HG03354 (cell line): ENCODE measurements around the gene PROM1.

Source experiments
- ATAC-seq: cut with Tn5 transposase; IDR thresholded peaks from one replicate; pipeline ENCODE4 v1.9.1; 2021; ENCODE audit warnings: mild to moderate bottlenecking; ENCODE audit not compliant: unreplicated experiment, poor library complexity, severe bottlenecking

PROM1 gene

GRCh38 chr4:16072168-16072567 is 11.7 kb downstream of the PROM1 start:
- ATAC-seq: no peak

- ATAC-seq: no peak
These were observed 13.6 kb downstream of the PROM1 start for GRCh38 chr4:16070203-16070602.

DNA sequence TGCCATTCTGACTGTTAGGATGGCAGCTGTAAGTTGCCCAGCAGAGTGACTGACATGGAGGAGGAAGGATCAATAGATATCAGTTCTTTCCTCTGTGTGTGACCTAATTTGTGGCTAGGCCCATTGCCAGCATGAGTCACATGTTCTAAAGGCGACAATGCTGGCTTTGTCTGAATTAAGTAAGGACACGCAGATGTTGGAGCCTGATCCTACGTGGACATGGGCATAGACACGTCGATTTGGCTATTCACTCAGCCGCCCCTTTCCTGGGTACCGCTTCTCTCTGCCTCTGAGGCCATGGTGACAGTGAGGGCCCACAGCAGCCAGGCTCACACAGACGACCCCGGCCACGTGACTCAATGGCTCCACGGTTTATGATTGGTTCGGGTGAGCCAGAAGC is 16.3 kb downstream of the PROM1 start:
- no peak for ATAC-seq

GRCh38 chr4:16066586-16067128 is 17.2 kb downstream of the PROM1 start:
- no peak for ATAC-seq

DNA sequence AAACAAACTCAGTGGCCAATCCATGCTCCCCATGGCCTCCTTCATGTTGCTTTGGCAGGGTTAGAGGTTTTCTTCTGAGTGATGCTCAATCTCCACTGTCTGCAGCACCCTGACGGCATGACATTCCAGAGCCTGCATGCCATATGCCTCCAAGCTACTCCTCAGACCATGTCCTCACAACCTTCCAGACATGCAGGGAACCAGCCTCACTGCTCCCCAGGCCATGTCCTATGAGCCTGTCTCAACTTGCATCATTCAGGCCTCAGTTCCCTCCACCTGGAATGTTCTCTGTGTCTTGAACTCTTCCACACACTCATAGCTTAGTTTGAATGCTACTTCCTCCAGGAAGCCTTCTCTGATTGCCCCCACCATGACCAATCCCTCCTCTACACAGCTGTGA is 18.8 kb downstream of the PROM1 start:
- no peak for ATAC-seq

- no peak for ATAC-seq
These were observed 21.2 kb downstream of the PROM1 start for GRCh38 chr4:16062601-16063000.

GRCh38 chr4:16056681-16057385 is 27.0 kb downstream of the PROM1 start:
- no peak for ATAC-seq

DNA sequence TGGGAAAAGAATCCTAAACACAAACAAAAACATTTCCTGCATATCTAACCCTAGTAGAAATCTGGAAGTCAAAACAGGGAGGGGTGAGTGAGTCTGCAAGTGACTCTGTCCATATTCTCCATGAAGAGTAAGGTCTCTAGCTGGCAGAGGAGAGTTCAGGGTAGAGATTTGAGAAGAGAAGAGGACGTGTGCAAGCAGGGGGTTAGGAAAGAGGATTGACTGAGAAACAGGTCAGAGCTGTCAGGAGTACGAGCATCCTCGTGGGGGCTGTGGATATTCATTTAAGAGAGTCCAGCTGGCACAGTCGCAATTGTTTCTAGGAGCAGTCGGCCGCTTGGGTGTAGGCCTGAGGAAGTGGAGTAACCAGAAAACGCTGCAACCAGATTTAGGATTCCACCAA is 27.9 kb downstream of the PROM1 start:
- no peak for ATAC-seq

DNA sequence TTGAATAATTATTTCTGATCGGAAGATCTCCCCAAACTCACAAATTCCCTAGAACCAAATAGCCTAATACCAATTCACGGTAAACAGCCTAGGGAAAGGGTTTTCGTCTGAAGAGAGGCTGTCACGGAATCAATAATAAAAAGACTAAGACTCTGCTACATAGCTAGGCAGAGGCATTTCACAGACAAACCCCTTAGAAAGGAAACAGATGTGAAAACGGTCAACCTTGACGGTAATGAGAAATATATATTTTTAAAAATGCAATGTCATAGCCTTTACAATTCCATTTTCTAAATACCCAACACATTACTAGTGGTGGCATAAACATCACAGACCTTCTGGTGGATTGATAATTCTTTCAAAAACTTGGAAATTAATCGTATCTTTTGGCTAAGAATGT is 28.4 kb downstream of the PROM1 start:
- no peak for ATAC-seq

GRCh38 chr4:16052939-16053338 is 30.9 kb downstream of the PROM1 start:
- ATAC-seq: no peak

DNA sequence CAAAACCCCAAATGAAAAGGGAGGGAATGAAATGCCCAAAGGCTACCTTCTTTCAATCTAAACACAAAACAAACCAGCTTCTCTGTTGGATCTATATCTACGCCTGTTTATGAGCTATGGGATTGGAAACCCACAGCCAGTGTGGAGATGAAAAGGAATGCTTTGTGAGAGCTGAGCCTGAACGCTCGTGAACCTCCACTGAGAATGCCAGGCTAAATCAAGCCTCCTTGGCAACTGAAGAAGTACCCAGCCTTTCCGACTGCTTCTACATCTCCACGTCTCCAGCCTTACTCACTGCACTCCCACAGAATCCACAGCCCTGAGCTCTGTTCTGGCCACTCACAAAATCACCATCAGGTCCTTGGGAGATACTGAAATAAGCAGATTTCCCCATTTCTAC is 31.8 kb downstream of the PROM1 start:
- no peak for ATAC-seq

DNA sequence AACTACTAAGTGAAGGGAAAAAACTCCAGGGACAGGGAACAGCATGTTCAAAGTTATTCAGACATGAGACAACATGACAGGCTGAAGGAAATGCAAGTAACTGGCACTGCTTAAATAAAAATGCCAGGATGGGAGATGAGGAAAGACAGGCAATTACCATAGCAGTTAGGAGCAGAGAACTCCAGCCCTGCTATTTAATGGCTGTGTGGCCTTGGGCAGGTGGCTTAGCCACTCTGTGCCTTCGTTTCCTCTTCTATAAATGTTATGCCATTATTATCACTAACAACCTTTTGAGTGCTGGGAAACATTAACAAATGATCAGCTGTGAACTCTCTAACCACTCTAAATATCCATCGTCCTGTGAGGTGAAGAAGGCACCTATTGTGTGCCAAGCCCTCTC is 32.7 kb downstream of the PROM1 start:
- ATAC-seq: no peak

DNA sequence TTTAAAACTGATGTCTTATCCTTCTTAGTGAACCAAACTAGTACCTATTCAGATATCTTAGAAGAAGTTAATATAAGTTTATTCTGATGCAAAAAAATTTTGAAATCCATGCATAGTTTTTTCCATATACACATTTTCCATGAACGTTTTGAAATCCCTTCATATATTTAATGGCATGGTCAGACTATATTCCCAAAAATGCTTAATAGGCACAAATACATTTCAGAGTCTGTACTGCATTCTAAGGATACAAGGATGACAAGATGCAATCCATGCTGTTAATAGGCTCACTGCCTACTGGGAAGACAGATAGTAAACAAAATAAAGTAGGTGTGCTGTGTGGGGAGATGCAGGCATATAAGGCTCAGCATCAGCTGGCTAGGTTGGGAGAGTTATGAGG is 33.2 kb downstream of the PROM1 start:
- no peak for ATAC-seq

DNA sequence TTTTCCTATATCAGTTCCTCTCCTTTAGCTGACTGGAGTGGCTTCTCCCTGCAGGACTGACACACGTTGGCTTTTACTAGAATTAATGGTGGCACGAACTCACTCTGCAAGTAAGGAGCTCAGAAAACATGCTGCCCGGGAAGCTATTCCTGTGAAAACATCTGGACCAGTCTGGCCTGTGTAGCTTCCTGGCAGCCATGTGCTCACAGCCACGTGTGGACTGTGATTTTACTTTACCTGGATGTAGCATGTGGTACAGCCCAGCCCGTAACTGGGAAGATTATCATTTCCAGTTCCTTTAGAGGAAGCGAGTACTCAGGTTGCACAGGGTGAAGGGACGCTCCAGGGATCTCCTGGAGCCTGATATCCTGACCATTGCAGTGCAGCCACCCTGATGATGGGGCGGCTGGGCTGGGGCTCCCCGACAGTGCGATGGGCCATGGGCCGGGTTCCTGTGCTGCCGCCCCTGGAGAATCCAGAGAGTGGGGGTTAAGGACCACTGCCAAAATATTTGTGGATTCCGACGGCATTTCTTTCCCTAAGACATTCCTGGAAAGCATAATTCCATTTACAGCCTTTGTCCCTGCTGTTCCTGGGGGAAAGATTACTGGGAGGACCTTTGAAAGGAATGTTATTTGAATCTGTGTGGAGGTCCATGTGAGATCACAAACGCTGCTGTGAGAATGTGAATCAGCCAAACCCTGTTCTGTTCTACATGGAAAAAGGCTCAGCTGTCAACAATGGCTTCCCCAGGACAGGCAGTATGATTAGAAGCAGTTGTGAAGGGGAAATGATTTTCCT is 35.0 kb downstream of the PROM1 start:
- ATAC-seq: no peak

- no peak for ATAC-seq
These were observed 38.1 kb downstream of the PROM1 start for GRCh38 chr4:16045687-16046086.

- no peak for ATAC-seq
These were observed 40.0 kb downstream of the PROM1 start for GRCh38 chr4:16043642-16044498.

DNA sequence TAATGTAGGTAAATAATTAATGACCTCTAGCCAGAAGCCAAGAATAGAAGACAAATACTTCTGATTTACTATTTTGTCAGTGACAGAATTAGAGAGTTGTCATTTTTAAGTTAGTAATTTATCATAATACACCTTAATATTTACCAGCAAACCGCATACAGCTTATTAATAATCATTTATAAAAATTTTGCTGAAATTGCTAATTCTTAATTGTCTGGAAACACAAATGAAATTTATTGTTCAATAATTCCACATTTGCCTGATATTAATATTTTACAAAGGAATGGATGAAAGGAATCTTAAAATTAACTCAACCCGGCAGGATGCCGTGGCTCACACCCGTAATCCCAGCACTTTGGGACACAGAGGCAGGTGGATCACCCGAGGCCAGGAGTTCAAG is 44.7 kb downstream of the PROM1 start:
- no peak for ATAC-seq

- ATAC-seq: no peak
These were observed 45.9 kb downstream of the PROM1 start for GRCh38 chr4:16037901-16038300.

GRCh38 chr4:16035843-16036242 is 48.0 kb downstream of the PROM1 start:
- no peak for ATAC-seq

- ATAC-seq: no peak
These were observed 49.6 kb downstream of the PROM1 start for GRCh38 chr4:16034010-16034748.
